Measurements from ENCODE around the gene ASTN2.
A peak's percentile ranks its signal among the peaks of the same experiment; 100 is the strongest.

The ASTN2 gene

DNA sequence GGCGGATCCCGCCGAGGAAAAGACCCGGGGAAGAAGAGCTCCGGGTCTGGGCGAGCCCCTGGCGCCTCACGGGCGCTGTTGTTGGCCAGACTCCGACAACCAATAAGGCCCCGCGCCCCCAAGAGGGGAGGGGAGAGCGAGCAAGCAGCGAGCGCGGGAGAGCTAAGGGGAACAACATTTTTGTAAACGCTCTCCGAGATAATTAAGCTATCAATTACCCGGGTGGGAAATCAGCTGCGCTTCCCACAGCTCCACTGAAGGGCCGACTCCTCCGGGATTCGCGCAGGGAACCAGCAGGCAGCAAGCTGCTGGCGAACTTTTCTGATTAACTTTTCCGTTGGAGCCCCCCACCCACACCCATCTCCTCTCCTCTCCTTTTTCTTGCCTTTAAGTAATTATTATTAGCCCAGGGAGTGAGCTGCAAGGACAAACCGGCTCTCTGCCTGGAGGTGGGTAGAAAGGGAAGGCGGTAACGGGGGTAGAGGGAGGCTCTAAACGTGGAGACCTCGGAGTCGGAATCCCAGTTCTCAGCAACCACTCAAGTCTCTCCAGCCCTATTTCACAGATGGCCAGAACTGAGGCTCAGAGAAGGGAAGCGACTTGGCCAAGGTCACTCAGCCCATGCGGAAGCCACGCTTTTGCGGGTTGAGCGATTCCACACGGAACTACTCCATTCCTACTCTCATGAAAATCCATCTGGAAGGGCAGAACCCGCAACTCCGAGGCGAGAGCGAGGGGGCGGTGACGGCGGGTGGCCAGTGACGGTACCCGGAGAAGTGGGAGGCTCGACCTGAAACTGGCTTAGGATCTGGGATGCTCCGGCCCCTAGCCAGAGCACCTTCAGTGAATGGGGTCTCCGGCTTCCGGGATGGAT, 1.3 kb downstream of the ASTN2 start:
- peak; percentile 67 for DNase-seq

DNA sequence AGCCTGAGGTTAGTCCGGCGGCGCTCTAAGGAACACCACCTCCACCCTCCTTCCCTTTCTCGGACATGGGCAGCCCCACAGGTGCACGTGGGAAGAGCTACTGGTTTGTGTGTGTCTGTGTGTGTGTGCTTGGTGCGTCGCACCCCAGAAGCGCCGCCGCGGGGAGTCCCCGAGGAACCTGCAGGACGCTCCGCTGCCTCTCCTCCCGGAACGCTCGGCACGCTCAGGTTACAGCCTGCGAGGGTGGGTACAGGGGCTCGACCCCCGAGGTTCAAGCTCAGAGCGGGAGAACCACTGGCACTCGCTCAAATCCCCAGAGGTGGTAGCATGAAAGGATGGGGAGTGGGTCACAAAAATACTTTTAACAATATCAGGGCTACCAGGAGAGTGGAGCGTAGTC, 2.0 kb downstream of the ASTN2 start:
- DNase-seq: no peak

DNA sequence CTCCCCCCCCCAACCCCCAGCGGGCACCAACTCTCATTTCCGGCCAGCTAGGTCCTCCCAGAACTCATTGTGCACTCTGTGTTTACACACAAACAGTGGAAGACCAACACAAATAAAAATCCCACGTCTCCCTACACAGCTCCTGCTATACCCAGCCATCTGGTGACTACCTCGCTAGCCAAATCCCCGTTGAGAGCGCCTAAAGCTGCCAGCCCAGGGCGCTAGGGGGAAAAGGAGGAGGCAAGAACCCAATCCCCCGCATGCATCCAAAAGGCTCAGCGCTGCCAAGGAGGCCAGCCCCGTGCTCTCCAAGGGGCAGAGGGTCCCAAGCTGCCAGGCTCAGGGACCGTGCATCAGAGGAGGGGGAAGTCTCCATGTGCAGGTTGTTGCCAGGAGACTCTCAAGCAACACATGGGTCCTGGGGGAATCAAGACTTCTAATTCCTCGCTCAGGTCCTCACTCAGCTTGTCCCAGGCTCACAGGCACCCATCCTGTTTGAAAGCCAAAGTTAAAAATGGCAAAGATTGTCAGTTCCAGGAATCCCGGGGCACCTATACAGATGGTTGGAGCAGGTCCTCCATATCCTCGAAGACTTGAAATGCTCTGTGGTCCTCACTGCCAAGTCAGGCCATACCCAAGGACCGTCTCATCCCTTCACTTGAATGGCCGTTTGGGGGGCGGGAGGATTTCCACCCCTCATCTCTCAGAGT, 2.7 kb downstream of the ASTN2 start:
- DNase-seq: peak; percentile 74

GRCh38 chr9:117411547-117411946, 3.3 kb downstream of the ASTN2 start:
- peak; percentile 64 for DNase-seq

DNA sequence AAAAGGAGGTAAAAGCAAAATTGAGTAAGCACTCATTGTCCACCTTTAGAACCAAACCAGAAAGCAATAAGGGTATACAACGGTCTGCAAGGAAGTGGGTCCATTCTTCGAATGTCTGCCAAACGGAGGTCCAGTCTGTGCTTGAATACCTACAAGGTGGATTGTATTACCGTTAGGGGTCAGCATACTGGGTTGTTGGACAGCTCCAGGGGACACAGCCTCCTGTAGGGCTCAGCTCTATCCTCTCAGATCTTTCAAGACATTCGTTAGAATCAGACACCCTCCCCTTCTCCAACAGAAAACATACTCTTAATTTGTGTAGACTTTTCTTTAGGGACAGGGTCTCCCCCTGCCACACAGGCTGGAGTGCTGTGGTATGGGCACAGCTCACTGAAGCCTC, 5.5 kb downstream of the ASTN2 start:
- DNase-seq: no peak

DNA sequence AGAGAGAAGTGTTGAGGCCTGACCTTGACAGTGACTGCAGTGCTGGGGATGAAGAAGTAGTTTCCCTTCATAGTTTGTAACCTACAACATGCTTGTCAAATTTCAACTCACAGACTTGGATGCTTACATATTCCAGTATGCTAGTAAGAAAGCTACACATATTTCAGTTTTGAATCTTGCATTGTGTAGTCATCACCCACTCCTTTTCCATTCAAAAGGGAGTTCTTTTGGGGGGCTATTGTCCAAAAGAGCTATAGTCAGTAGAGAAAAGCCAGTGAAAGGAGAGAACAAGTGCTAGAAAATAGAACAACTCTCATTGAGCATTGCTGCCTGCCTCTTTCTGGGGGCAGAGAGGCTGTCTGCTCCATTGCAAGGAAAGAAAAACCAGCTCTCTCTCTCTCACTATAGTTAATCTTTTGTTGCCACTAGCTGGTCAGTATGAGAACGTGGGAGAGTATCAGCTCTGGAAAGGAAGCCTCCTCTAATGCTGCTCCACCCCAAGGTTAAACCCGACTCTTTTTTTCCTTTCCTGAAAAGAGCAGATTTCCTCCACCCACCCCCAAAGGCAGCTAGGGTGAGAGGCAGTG, 7.3 kb downstream of the ASTN2 start:
- no peak for DNase-seq

DNA sequence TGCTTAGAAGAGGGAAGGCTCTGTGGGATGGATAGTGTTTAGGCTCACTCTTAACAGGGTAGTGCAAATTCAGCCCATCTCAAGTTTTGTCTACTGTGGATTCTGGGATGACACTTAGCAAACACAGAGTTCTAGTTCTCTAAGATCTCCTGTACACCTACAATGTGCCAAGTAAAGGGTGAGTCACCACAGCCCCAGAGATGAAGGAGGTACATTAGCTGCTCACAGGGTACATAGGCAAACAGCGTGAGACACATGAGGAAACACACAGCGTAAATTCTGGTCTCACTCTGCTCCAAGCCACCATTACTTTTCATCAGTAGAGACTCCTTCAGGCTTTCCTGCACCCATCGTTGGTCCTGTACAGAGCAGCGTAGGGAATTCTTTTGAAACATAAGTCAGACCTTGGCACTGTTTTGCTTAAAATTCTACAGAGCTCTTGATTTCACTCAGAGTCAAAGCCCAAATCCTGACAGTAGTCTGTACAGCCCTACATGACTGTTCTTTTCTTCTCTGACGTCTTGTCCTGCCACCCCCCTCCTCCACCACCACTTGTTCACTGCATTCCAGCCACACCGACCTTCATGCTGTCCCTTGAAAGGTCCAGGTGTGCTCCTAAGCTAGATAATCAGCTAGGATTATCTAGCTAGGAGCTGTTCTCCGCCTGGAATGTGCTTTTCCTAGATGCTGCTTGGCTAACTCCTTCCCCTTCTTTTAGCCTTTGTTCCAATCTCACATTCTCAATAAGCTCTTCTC, 8.7 kb downstream of the ASTN2 start:
- no peak for DNase-seq

GRCh38 chr9:117403848-117404247, 11.0 kb downstream of the ASTN2 start:
- peak; percentile 75 for DNase-seq

DNA sequence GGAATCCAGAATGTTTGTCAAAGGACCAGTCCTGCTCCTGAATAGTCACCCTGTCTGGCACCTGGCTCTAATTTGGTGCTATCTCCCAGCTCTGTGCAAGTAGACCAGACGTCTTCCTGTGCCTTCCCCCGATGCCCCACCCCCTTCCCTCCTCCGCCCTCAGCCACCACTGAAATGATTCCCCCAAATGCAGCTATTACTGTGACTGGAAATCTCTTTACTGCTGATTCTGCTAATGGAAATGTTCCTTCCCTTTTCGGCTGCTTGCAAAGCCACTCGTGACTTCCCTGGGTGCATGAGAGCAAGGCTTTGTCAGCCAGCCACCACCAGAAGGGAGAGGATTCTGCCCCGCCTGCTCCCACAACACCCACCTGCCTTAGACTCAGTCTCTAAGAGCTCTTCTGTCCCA, 11.4 kb downstream of the ASTN2 start:
- peak; percentile 75 for DNase-seq

DNA sequence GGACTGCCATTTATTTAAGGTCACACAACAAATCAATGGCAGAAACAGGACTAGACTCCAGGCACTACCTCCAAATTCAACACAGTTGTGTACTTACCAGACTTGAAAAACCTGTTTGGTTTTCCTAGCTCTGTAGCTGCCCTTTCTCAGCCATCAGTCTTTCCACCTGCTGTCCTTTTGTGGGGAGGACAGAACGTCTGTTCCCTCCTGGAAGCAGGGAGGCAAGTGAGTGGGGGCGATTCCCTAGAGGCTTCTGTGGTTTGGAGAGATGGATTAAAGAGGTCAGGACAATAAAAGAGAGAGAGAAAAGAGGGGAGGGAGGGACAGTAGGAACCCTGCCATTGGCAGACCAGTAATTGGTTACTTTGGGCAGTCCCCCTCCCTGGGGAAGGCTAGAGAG, 14.7 kb downstream of the ASTN2 start:
- peak; percentile 100 for DNase-seq

DNA sequence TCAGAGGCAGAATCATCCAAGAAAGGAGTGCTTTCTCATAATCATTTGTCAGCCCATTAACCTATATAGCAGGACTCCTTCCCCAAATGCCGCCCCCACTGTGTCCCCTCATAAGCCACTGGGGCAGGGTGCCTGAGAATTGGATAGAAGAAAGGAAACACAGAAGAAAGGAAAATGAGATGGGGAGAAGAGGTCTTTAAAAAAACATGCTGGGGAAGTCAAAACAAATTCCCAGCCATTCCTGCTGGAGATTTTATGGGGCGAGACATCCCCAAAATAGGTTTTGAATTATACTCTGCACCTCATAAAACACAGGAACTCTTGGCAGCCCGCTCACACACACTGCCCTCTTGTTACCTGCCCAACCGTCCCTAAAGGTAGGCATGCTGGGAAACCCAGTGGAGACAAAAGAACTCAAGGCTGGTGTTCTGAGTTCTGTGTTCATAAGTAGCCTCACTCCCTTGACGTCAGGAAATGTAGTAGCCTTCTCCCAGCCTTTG, 19.7 kb downstream of the ASTN2 start:
- DNase-seq: no peak

DNA sequence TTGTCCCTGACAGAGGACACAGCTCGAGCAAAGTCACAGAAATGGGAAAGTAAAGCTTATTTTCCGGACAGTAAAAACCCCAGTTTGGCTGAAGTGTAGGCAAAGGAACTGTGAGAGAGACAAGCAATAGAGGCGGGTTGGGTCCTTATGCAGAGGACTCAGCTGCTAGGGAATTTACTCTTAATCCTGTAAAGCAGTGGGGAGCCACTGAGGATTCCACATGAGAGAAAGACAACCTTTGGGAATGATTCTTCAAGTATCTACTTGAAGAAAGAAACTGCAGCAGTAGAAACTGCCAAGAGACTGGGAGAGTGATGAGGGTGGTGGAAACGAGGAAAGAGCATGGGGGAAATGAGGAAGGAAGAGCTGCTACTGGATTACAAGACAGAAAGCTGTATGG, 20.2 kb downstream of the ASTN2 start:
- DNase-seq: no peak

- DNase-seq: no peak
Measured at GRCh38 chr9:117392992-117393391, 21.9 kb downstream of the ASTN2 start.

- DNase-seq: no peak
Measured at GRCh38 chr9:117387422-117387821, 27.4 kb downstream of the ASTN2 start.

GRCh38 chr9:117379341-117379740, 35.5 kb downstream of the ASTN2 start:
- DNase-seq: no peak

DNA sequence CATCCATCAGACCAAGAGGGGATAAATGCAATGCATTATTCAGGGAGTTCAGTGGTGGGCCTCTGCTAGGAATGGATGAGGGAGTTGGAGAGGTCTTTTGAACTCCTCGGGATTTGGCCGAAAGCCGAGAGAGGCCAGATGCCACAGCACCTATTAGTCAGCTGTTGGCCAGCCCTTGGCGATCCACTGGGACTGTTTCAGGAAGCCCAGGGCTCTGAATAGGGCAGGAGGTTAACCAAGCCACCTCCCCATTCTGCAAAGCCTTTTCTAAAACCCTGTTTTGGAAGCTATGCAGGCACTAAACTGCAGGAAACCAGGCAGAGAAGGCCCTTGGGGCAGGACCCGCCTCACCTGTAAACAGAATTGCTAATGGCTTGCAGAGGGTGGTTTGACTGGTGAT, 37.8 kb downstream of the ASTN2 start:
- no peak for DNase-seq

DNA sequence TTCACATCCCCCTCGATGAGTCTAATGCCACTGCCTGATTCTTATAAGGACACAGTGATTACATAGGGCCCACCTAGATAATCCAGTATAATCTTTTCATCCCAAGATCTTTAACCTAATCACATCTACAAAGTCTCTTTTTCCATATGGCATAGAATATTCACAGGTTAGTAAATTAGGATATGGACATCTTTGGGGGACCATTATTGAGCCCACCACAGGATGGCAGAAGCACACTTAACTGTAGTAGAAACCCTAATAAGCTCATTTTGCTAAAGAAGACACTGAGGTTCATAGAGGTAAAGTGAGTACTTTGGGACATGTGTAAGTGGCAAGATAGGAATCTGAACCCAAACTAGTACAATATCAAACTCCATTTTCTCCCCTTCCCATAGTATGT, 38.9 kb downstream of the ASTN2 start:
- DNase-seq: no peak

GRCh38 chr9:117374076-117374725, 40.7 kb downstream of the ASTN2 start:
- DNase-seq: no peak

- no peak for DNase-seq
Measured at GRCh38 chr9:117368684-117369230, 46.1 kb downstream of the ASTN2 start.

DNA sequence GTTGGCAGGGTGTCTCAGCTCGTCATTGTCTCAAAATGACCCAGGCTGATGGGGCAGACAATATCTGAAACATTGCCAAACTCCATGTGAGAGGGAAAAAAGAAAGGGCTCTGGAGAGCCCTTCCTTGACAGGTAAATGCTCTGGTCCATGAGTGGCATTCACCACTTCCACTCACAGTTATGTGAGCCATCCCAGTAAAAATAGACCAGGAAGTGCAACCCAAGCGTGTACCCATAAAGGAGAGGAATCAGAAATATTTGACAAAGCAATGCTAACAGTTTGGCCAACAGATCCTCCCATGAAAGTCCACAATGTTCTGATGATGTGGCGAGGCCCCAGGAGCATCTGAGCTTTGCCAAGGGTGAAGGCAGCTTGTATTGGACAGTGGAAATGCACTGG, 49.4 kb downstream of the ASTN2 start:
- peak; percentile 66 for DNase-seq

- DNase-seq: no peak
Measured at GRCh38 chr9:117363006-117363405, 51.9 kb downstream of the ASTN2 start.

DNA sequence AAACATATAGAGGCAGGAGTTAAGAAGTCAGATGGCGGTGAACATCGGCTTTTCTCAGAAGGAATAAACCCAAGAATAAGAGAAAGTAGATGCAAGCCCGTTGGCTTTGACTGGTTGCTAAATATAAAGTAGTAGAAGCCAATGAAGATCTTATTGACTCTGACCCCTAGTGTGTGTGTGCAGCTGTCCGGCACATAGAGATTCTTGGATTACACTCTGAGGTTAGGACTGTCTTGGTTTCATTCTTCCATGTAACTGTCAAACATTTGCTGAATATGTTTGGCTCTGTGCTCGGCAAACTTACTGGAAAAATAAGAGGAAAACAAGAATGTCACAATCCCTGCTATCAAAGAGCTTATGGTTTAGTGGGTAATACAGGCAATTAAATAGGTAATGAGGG, 54.9 kb downstream of the ASTN2 start:
- DNase-seq: no peak
